Stimulated activated CD8-positive, alpha-beta memory T cell treated with anti-CD3 and anti-CD28 coated beads, Interleukin-4, amount 100 ng/mL, for 48 hours (primary cell): ENCODE results near the gene DSG3.

Experiments
- DNase-seq: peaks from one replicate; pipeline ENCODE4 v3.0.0-alpha.2; 2020

DSG3 gene

GRCh38 chr18:31447530-31448191 is at the start of gene DSG3:
DSG3 (plus strand) TSS chr18:31447741; CDS start chr18:31447878, 137 bp downstream.
- DNase-seq, result no peak

- DNase-seq, result no peak
Measured at GRCh38 chr18:31398191-31398590, 49.4 kb upstream of the DSG3 start.

- DNase-seq, result no peak
Measured at GRCh38 chr18:31399306-31400032, 48.1 kb upstream of the DSG3 start.

GRCh38 chr18:31401156-31402025 is 46.1 kb upstream of the DSG3 start:
- no peak for DNase-seq

GRCh38 chr18:31402026-31402373 is 45.5 kb upstream of the DSG3 start:
- no peak for DNase-seq

- DNase-seq, result no peak
Measured at GRCh38 chr18:31403409-31403808, 44.1 kb upstream of the DSG3 start.

GRCh38 chr18:31407649-31408048 is 39.9 kb upstream of the DSG3 start:
- no peak for DNase-seq

- DNase-seq, result no peak
Measured at GRCh38 chr18:31409276-31409675, 38.3 kb upstream of the DSG3 start.

- DNase-seq, result no peak
Measured at GRCh38 chr18:31410716-31411483, 36.6 kb upstream of the DSG3 start.

GRCh38 chr18:31413137-31413536 is 34.4 kb upstream of the DSG3 start:
- no peak for DNase-seq

- no peak for DNase-seq
Measured at GRCh38 chr18:31417850-31418249, 29.7 kb upstream of the DSG3 start.

GRCh38 chr18:31419457-31419932 is 28.0 kb upstream of the DSG3 start:
- no peak for DNase-seq

GRCh38 chr18:31420032-31420431 is 27.5 kb upstream of the DSG3 start:
- DNase-seq, result no peak

- DNase-seq, result no peak
Measured at GRCh38 chr18:31420524-31420923, 27.0 kb upstream of the DSG3 start.

GRCh38 chr18:31424383-31424988 is 23.1 kb upstream of the DSG3 start:
- peak; percentile 29 for DNase-seq

GRCh38 chr18:31426021-31426420 is 21.5 kb upstream of the DSG3 start:
- DNase-seq, result no peak

- DNase-seq, result no peak
Measured at GRCh38 chr18:31426871-31427406, 20.6 kb upstream of the DSG3 start.

GRCh38 chr18:31428211-31428610 is 19.3 kb upstream of the DSG3 start:
- no peak for DNase-seq

- DNase-seq, result no peak
Measured at GRCh38 chr18:31429623-31430022, 17.9 kb upstream of the DSG3 start.

- no peak for DNase-seq
Measured at GRCh38 chr18:31430072-31430471, 17.5 kb upstream of the DSG3 start.

GRCh38 chr18:31430554-31430953 is 17.0 kb upstream of the DSG3 start:
- no peak for DNase-seq

- DNase-seq, result no peak
Measured at GRCh38 chr18:31432316-31432715, 15.2 kb upstream of the DSG3 start.
